ENCODE results near the gene LRMDA.

Gene LRMDA

GRCh38 chr10:76396134-76396533 is 964.7 kb downstream of the LRMDA start:
- no peak overlapping the region for H2AFZ ChIP-seq (ENCODE audit: low read depth, low read length)
- TF ChIP-seq EZH2 (IDR thresholded peaks at IDR 0.05; ENCODE audit: borderline replicate concordance, low read depth, low read length, severe bottlenecking) (no peak), CTCF (IDR thresholded peaks at IDR 0.05; ENCODE audit: borderline replicate concordance, extremely low read depth, low read length, poor library complexity, severe bottlenecking) (no peak)
- no peaks in the 10 kb centered on the region for H4K20me1 ChIP-seq (ENCODE audit: insufficient read depth, low read length)
- H3K9ac ChIP-seq (ENCODE audit: low read depth, low read length), result no peak overlapping the region
- no peaks in the 10 kb centered on the region for H3K4me1 ChIP-seq (ENCODE audit: insufficient read depth, low read length)
- ATAC-seq (ENCODE audit: insufficient read depth, low read depth), result no peak
- H3K27ac ChIP-seq (ENCODE audit: low read length), result no peak overlapping the region
- H3K4me3 ChIP-seq (ENCODE audit: low read depth in 1 of 2, low read length in 2 of 2), result no peak overlapping the region
- H3K4me2 ChIP-seq (ENCODE audit: insufficient read depth, low read length), result no peak overlapping the region
- H3K27me3 ChIP-seq (ENCODE audit: insufficient read depth, low read length, poor library complexity), result no peaks in the 10 kb centered on the region
- H3K79me2 ChIP-seq (ENCODE audit: insufficient read depth, low read length), result no peaks in the 10 kb centered on the region
- H3K9me3 ChIP-seq (ENCODE audit: insufficient read depth, low read length, severe bottlenecking), result no peaks in the 10 kb centered on the region
- DNase-seq, result no peak
- no peaks in the 10 kb centered on the region for H3K36me3 ChIP-seq (ENCODE audit: insufficient read depth, low read length)

GRCh38 chr10:76397181-76398042 is 966.0 kb downstream of the LRMDA start:
- TF ChIP-seq EZH2 (IDR thresholded peaks at IDR 0.05; ENCODE audit: borderline replicate concordance, low read depth, low read length, severe bottlenecking) (no peak), CTCF (IDR thresholded peaks at IDR 0.05; ENCODE audit: borderline replicate concordance, extremely low read depth, low read length, poor library complexity, severe bottlenecking) (no peak)
- Histone ChIP-seq H3K9ac (ENCODE audit: low read depth, low read length) (no peak overlapping the region), H3K27ac (ENCODE audit: low read length) (no peak overlapping the region), H4K20me1 (ENCODE audit: insufficient read depth, low read length) (no peaks in the 10 kb centered on the region), H3K9me3 (ENCODE audit: insufficient read depth, low read length, severe bottlenecking) (no peaks in the 10 kb centered on the region), H2AFZ (ENCODE audit: low read depth, low read length) (no peak overlapping the region), H3K27me3 (ENCODE audit: insufficient read depth, low read length, poor library complexity) (no peaks in the 10 kb centered on the region), H3K4me3 (ENCODE audit: low read depth in 1 of 2, low read length in 2 of 2) (no peak overlapping the region), H3K4me1 (ENCODE audit: insufficient read depth, low read length) (no peaks in the 10 kb centered on the region), H3K79me2 (ENCODE audit: insufficient read depth, low read length) (no peaks in the 10 kb centered on the region), H3K36me3 (ENCODE audit: insufficient read depth, low read length) (no peaks in the 10 kb centered on the region), H3K4me2 (ENCODE audit: insufficient read depth, low read length) (no peak overlapping the region)
- DNase-seq (no peak), ATAC-seq (ENCODE audit: insufficient read depth, low read depth) (no peak)

- Histone ChIP-seq H4K20me1 (ENCODE audit: insufficient read depth, low read length) (no peaks in the 10 kb centered on the region), H3K79me2 (ENCODE audit: insufficient read depth, low read length) (no peaks in the 10 kb centered on the region), H3K9ac (ENCODE audit: low read depth, low read length) (no peak overlapping the region), H2AFZ (ENCODE audit: low read depth, low read length) (no peak overlapping the region), H3K27ac (ENCODE audit: low read length) (no peak overlapping the region), H3K9me3 (ENCODE audit: insufficient read depth, low read length, severe bottlenecking) (no peaks in the 10 kb centered on the region), H3K4me2 (ENCODE audit: insufficient read depth, low read length) (no peak overlapping the region), H3K4me1 (ENCODE audit: insufficient read depth, low read length) (no peaks in the 10 kb centered on the region), H3K27me3 (ENCODE audit: insufficient read depth, low read length, poor library complexity) (no peaks in the 10 kb centered on the region), H3K36me3 (ENCODE audit: insufficient read depth, low read length) (no peaks in the 10 kb centered on the region), H3K4me3 (ENCODE audit: low read depth in 1 of 2, low read length in 2 of 2) (no peak overlapping the region)
- DNase-seq (no peak), ATAC-seq (ENCODE audit: insufficient read depth, low read depth) (no peak)
- TF ChIP-seq EZH2 (IDR thresholded peaks at IDR 0.05; ENCODE audit: borderline replicate concordance, low read depth, low read length, severe bottlenecking) (no peak), CTCF (IDR thresholded peaks at IDR 0.05; ENCODE audit: borderline replicate concordance, extremely low read depth, low read length, poor library complexity, severe bottlenecking) (no peak)
These were observed 966.8 kb downstream of the LRMDA start for GRCh38 chr10:76398043-76398710.

Measured in DND-41 (cell line).